T-helper 2 cell treated with Interferon-gamma antibody and Interleukin-4, amounts not matched to agents 5 μg/mL and 100 μg/mL, for 36 hours (primary cell): Measurements from ENCODE around the gene ALDH3B1.

Source experiments
- DNase-seq: peaks from one replicate; pipeline ENCODE4 v3.0.0; 2021; ENCODE audit warnings: low spot score
- H3K27ac Mint-ChIP-seq: one replicate; pipeline ENCODE4 v1.8.0; 2021; ENCODE audit warnings: mild to moderate bottlenecking, mixed read lengths
- H3K27me3 Mint-ChIP-seq: one replicate; pipeline ENCODE4 v1.8.0; 2021; ENCODE audit warnings: low read depth, mixed read lengths
- H3K36me3 Mint-ChIP-seq: one replicate; pipeline ENCODE4 v1.8.0; 2021; ENCODE audit warnings: low read depth, mixed read lengths
- H3K4me1 Mint-ChIP-seq: one replicate; pipeline ENCODE4 v1.8.0; 2021; ENCODE audit warnings: low read depth, mixed read lengths
- H3K4me3 Mint-ChIP-seq: one replicate; pipeline ENCODE4 v1.8.0; 2022; ENCODE audit warnings: mild to moderate bottlenecking, moderate library complexity, mixed read lengths
- H3K9me3 Mint-ChIP-seq: one replicate; pipeline ENCODE4 v1.8.0; 2021; ENCODE audit warnings: mixed read lengths

Gene ALDH3B1

DNA sequence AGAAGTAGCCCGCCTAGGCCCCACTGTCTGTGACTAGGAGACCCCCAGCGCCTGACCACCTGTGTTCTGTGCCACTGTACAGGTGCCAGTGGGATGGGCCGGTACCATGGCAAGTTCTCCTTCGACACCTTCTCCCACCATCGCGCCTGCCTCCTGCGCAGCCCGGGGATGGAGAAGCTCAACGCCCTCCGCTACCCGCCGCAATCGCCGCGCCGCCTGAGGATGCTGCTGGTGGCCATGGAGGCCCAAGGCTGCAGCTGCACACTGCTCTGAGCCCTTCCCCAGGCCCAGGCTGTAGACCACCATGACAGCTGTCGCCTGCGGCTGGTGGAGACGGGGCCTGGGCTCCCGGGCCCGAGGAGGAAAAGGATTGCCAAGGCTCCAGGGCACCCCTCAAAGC lies 17.5 kb downstream of the ALDH3B1 start:
- Mint-ChIP-seq H3K27me3 (no peaks in the 10 kb centered on the region), H3K27ac (no peak overlapping the region), H3K36me3 (peaks cover 2% of the 10 kb centered on the region), H3K4me3 (no peak overlapping the region), H3K4me1 (peaks cover 9% of the 10 kb centered on the region), H3K9me3 (no peaks in the 10 kb centered on the region)
- no peak for DNase-seq

- Mint-ChIP-seq H3K27me3 (no peaks in the 10 kb centered on the region), H3K36me3 (peaks cover 6% of the 10 kb centered on the region), H3K4me3 (peak overlapping the region; percentile 97), H3K9me3 (no peaks in the 10 kb centered on the region), H3K27ac (peak overlapping the region; percentile 95), H3K4me1 (peaks cover 9% of the 10 kb centered on the region)
- DNase-seq = no peak
Observed at GRCh38 chr11:68028802-68029545, 18.8 kb downstream of the ALDH3B1 start.

- Mint-ChIP-seq H3K36me3 (peaks cover 11% of the 10 kb centered on the region), H3K27ac (peak within 1 kb of the TSS; percentile 95), H3K4me1 (peaks cover 9% of the 10 kb centered on the region), H3K9me3 (no peaks in the 10 kb centered on the region), H3K27me3 (no peaks in the 10 kb centered on the region), H3K4me3 (peak within 1 kb of the TSS; percentile 97)
- DNase-seq = peak; percentile 95
Observed at GRCh38 chr11:68030318-68031143, 20.4 kb downstream of the ALDH3B1 start, which contains the start of gene NDUFS8. NDUFS8 (plus strand) TSS chr11:68030681; CDS start chr11:68032152, 1,471 bp downstream.

DNA sequence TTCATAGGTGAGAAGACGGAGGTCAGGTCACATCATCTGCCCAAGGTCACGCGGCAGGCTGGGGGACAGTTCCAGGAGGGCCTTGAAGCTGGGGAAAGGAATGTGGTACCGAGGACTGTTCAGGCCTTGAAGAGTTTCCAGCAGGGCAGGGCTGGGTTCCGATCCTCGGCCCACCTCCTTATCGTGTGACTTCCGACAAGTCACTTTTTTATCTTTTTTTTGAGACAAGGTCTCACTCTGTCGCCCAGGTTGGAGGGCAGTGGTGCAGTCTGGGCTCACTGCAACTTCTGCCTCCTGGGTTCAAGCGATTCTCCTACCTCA lies 21.0 kb downstream of the ALDH3B1 start:
- peaks cover 9% of the 10 kb centered on the region for H3K4me1 Mint-ChIP-seq
- H3K36me3 Mint-ChIP-seq = peaks cover 11% of the 10 kb centered on the region
- no peaks in the 10 kb centered on the region for H3K9me3 Mint-ChIP-seq
- peak; percentile 13 for DNase-seq
- H3K4me3 Mint-ChIP-seq = peak overlapping the region; percentile 97
- peak overlapping the region; percentile 95 for H3K27ac Mint-ChIP-seq
- no peaks in the 10 kb centered on the region for H3K27me3 Mint-ChIP-seq

- Mint-ChIP-seq H3K36me3 (peaks cover 14% of the 10 kb centered on the region), H3K4me1 (peaks cover 15% of the 10 kb centered on the region), H3K27ac (peak overlapping the region; percentile 95)
Observed at GRCh38 chr11:68032003-68032402, 21.9 kb downstream of the ALDH3B1 start.

DNA sequence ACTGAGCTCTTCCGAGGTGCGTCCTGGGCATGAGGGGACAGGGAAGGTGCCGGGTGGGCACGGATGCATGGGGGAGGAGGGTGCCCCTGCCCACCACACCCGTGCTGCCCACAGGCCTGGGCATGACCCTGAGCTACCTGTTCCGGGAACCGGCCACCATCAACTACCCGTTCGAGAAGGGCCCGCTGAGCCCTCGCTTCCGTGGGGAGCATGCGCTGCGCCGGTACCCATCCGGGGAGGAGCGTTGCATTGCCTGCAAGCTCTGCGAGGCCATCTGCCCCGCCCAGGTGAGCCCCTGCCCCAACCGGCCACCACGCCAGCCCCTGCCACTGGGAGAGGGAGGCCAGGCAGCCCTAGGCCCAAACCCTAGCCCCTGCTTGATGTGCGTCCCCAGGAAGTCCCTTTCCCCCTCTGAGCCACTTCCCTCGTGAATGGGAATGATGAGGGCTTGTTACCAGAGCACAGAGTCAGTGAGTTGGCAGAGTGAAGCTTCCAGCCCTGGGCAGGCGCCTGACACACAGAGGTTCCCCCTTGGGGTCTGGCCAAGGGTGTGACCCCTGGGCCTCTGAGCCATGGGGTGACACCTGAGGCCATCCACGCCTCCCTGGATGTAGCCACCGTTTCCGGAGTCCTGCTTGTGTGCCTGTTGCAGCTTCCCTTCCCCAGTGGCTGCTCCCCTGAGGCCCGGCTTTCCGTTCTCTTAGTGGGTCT lies 23.0 kb downstream of the ALDH3B1 start:
- H3K36me3 Mint-ChIP-seq = peaks cover 15% of the 10 kb centered on the region
- no peak for DNase-seq
- no peaks in the 10 kb centered on the region for H3K27me3 Mint-ChIP-seq
- no peaks in the 10 kb centered on the region for H3K9me3 Mint-ChIP-seq
- H3K4me3 Mint-ChIP-seq = peak overlapping the region; percentile 21
- no peak overlapping the region for H3K27ac Mint-ChIP-seq
- peaks cover 20% of the 10 kb centered on the region for H3K4me1 Mint-ChIP-seq

More at GRCh38 chr11:68032003-68032402, 21.9 kb downstream of the ALDH3B1 start:
- Mint-ChIP-seq H3K4me3 (peak overlapping the region; percentile 97), H3K9me3 (no peaks in the 10 kb centered on the region), H3K27me3 (no peaks in the 10 kb centered on the region)
- DNase-seq = no peak

- no peaks in the 10 kb centered on the region for H3K9me3 Mint-ChIP-seq
- H3K27me3 Mint-ChIP-seq = no peaks in the 10 kb centered on the region
- H3K36me3 Mint-ChIP-seq = peaks cover 15% of the 10 kb centered on the region
- no peak for DNase-seq
- H3K4me1 Mint-ChIP-seq = peaks cover 20% of the 10 kb centered on the region
- H3K27ac Mint-ChIP-seq = no peak overlapping the region
- H3K4me3 Mint-ChIP-seq = peak overlapping the region; percentile 21
Observed at GRCh38 chr11:68033708-68034045, 23.6 kb downstream of the ALDH3B1 start.

DNA sequence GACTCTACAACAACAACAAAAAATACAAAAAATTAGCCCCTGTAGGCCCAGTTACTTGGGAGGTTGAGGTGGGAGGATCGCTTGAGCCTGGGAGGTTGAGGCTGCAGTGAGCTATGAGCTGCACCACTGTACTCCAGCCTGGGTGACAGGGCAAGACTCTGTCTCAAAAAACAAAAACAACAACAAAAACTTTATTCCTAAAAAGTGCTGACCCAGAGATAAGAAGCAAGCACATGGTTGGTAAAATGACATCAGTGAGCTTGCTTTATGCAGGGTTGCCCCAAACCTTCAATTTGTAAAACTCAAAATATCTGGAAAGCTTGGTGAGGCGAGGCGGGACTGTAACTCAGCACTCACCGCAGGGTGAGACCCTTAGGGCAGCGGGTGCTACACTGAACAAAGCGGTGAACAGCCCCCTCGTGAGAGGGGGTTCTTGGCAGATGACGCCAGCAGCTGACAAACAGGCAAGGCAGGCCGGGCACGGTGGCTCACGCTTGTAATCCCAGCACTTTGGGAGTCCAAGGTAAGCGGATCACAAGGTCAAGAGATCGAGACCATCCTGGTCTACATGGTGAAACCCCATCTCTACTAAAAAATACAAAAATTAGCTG lies 25.2 kb downstream of the ALDH3B1 start:
- Mint-ChIP-seq H3K27me3 (no peaks in the 10 kb centered on the region), H3K36me3 (peaks cover 15% of the 10 kb centered on the region), H3K4me1 (peaks cover 15% of the 10 kb centered on the region), H3K27ac (no peak overlapping the region), H3K4me3 (no peak overlapping the region), H3K9me3 (no peaks in the 10 kb centered on the region)
- no peak for DNase-seq

GRCh38 chr11:68036141-68036716 lies 26.1 kb downstream of the ALDH3B1 start:
- H3K27ac Mint-ChIP-seq = peak overlapping the region; percentile 77
- no peak for DNase-seq
- peaks cover 15% of the 10 kb centered on the region for H3K36me3 Mint-ChIP-seq
- H3K9me3 Mint-ChIP-seq = no peaks in the 10 kb centered on the region
- no peaks in the 10 kb centered on the region for H3K27me3 Mint-ChIP-seq
- H3K4me1 Mint-ChIP-seq = peaks cover 15% of the 10 kb centered on the region
- no peak overlapping the region for H3K4me3 Mint-ChIP-seq

GRCh38 chr11:68036717-68037239 lies 26.7 kb downstream of the ALDH3B1 start:
- H3K4me1 Mint-ChIP-seq = peaks cover 13% of the 10 kb centered on the region
- peak overlapping the region; percentile 77 for H3K27ac Mint-ChIP-seq
- H3K27me3 Mint-ChIP-seq = no peaks in the 10 kb centered on the region
- peaks cover 15% of the 10 kb centered on the region for H3K36me3 Mint-ChIP-seq
- H3K9me3 Mint-ChIP-seq = no peaks in the 10 kb centered on the region
- no peak for DNase-seq
- H3K4me3 Mint-ChIP-seq = peak overlapping the region; percentile 35

GRCh38 chr11:68037411-68038225 lies 27.5 kb downstream of the ALDH3B1 start:
- no peaks in the 10 kb centered on the region for H3K27me3 Mint-ChIP-seq
- no peaks in the 10 kb centered on the region for H3K9me3 Mint-ChIP-seq
- H3K4me3 Mint-ChIP-seq = peak overlapping the region; percentile 61
- peaks cover 18% of the 10 kb centered on the region for H3K36me3 Mint-ChIP-seq
- peak overlapping the region; percentile 77 for H3K27ac Mint-ChIP-seq
- H3K4me1 Mint-ChIP-seq = peaks cover 14% of the 10 kb centered on the region
- no peak for DNase-seq

GRCh38 chr11:68038226-68038717 lies 28.1 kb downstream of the ALDH3B1 start:
- H3K36me3 Mint-ChIP-seq = peaks cover 18% of the 10 kb centered on the region
- H3K9me3 Mint-ChIP-seq = no peaks in the 10 kb centered on the region
- no peak for DNase-seq
- H3K27ac Mint-ChIP-seq = peak overlapping the region; percentile 15
- H3K4me1 Mint-ChIP-seq = peaks cover 14% of the 10 kb centered on the region
- H3K4me3 Mint-ChIP-seq = peak overlapping the region; percentile 95
- H3K27me3 Mint-ChIP-seq = no peaks in the 10 kb centered on the region
